Keratinocyte (primary cell): ENCODE data around the gene SHANK1. TPM values are rescaled to one million over a fixed set of nuclear protein-coding genes. Genes with fewer than 3 reads are reported as not detected.

Experiments
- DNase-seq: peaks from one replicate; pipeline ENCODE4 v3.0.0-alpha.2; 2011; ENCODE audit warnings: low read depth, missing footprints, low spot score
- FAIRE-seq: peaks from 2 replicates; lab custom pipeline; 2011; peaks lifted over from hg19 to GRCh38; lab: Jason Lieb, UNC
- H2AFZ ChIP-seq: 2 replicates; pipeline ENCODE4 v1.6.0; 2012; ENCODE audit warnings: low read length, control low read depth, inconsistent platforms; ENCODE audit not compliant: control insufficient read depth
- H3K27ac ChIP-seq: 2 replicates; pipeline ENCODE4 v1.5.1; 2011; ENCODE audit warnings: low read length; ENCODE audit not compliant: control insufficient read depth, insufficient read depth
- H3K27me3 ChIP-seq: 3 replicates; pipeline ENCODE4 v1.6.0; 2011; ENCODE audit warnings: low read length; ENCODE audit not compliant: control insufficient read depth, insufficient read depth; ENCODE audit errors: extremely low read depth
- H3K36me3 ChIP-seq, 2 experiments: 2 replicates in 1 of 2; 3 replicates in 1 of 2; pipeline ENCODE4 v1.5.1; 2011; ENCODE audit warnings: low read length in 2 of 2, mild to moderate bottlenecking in 1 of 2; ENCODE audit not compliant: control insufficient read depth in 2 of 2, insufficient read depth in 2 of 2; ENCODE audit errors: extremely low read depth in 1 of 2
- H3K4me1 ChIP-seq: 3 replicates; pipeline ENCODE4 v1.5.1; 2011; ENCODE audit warnings: low read length; ENCODE audit not compliant: control insufficient read depth, insufficient read depth; ENCODE audit errors: extremely low read depth
- H3K4me2 ChIP-seq: 3 replicates; pipeline ENCODE4 v1.6.0; 2011; ENCODE audit warnings: low read depth, low read length; ENCODE audit not compliant: control insufficient read depth, insufficient read depth; ENCODE audit errors: extremely low read depth
- H3K4me3 ChIP-seq, 3 experiments: fragments of 200-600 bp in 1 of 3; sonication (generic) in 1 of 3; 2 replicates in 2 of 3; 3 replicates in 1 of 3; pipeline ENCODE4 v1.5.1; 2011 to 2016; ENCODE audit warnings: low read length in 3 of 3, mild to moderate bottlenecking in 3 of 3, control low read depth in 2 of 3, inconsistent platforms in 1 of 3, low read depth in 1 of 3, mixed read lengths in 1 of 3, mixed run types in 1 of 3, moderate library complexity in 1 of 3; ENCODE audit not compliant: control insufficient read depth in 2 of 3, insufficient read depth in 2 of 3; ENCODE audit errors: extremely low read depth in 1 of 3
- H3K79me2 ChIP-seq: 2 replicates; pipeline ENCODE4 v1.6.0; 2012; ENCODE audit warnings: low read length; ENCODE audit not compliant: control insufficient read depth, insufficient read depth
- H3K9ac ChIP-seq: 3 replicates; pipeline ENCODE4 v1.6.0; 2011; ENCODE audit warnings: low read length; ENCODE audit not compliant: control insufficient read depth, insufficient read depth; ENCODE audit errors: extremely low read depth
- H3K9me1 ChIP-seq: 3 replicates; pipeline ENCODE4 v1.6.0; 2011; ENCODE audit warnings: low read length; ENCODE audit not compliant: control insufficient read depth, insufficient read depth; ENCODE audit errors: extremely low read depth
- H3K9me3 ChIP-seq: 2 replicates; pipeline ENCODE4 v1.5.1; 2012; ENCODE audit warnings: low read depth, low read length; ENCODE audit not compliant: control insufficient read depth
- H4K20me1 ChIP-seq: 3 replicates; pipeline ENCODE4 v1.6.0; 2011; ENCODE audit warnings: low read length; ENCODE audit not compliant: control insufficient read depth, insufficient read depth; ENCODE audit errors: extremely low read depth
- EZH2 ChIP-seq: IDR thresholded peaks from one replicate; pipeline ENCODE4 v1.6.1; 2012; ENCODE audit warnings: inconsistent platforms, mild to moderate bottlenecking, low read length, moderate library complexity
- dilution Hi-C: fragments of 300-500 bp; cut with MboI; formaldehyde crosslinking; loops from one replicate; pipeline ENCODE4 v1.7.0; 2020; ENCODE audit warnings: low sequenced_read_pairs; ENCODE audit not compliant: extremely low pct_ligation_motif_present
- polyA plus RNA-seq, 5 experiments: library from polyadenylated mRNA; depleted of rRNA in 3 of 5; stranded (reverse) in 3 of 5; stranded (forward) in 1 of 5; unstranded in 1 of 5; fragments of >200 nt; gene quantifications; 1 replicate in 1 of 5; 2 replicates in 3 of 5; 3 replicates in 1 of 5; pipeline versions ENCODE4 v1.2.1 to v1.2.3, GENCODE V29; 2011 to 2012; ENCODE audit warnings: missing spikeins in 2 of 5, low read depth in 1 of 5, low replicate concordance in 1 of 5
- TF ChIP-seq, protein P1 (sequence below), 3 experiments: IDR thresholded peaks in 1 of 3; conservative IDR thresholded peaks in 1 of 3; optimal IDR thresholded peaks in 1 of 3; 2 replicates in 2 of 3; 3 replicates in 1 of 3; pipeline versions ENCODE3 to v1.5.1; 2011; ENCODE audit warnings: low read length in 3 of 3, mild to moderate bottlenecking in 3 of 3, moderate library complexity in 2 of 3, control low read depth in 1 of 3, inconsistent platforms in 1 of 3; ENCODE audit not compliant: insufficient read depth in 2 of 3; ENCODE audit errors: extremely low read depth in 1 of 3

Gene SHANK1
- polyA plus RNA-seq, 1 donor (not counting 4 experiments of a cell fraction or from before 2014, with no cell fraction given) = 0.51 TPM

GRCh38 chr19:50729894-50730293 is 10.3 kb upstream of the SHANK1 start:
- Histone ChIP-seq H3K9ac (no peak overlapping the region), H4K20me1 (no peaks in the 10 kb centered on the region), H3K79me2 (no peaks in the 10 kb centered on the region), H3K27ac (no peak overlapping the region), H3K9me1 (no peaks in the 10 kb centered on the region), H3K4me1 (peaks cover 7% of the 10 kb centered on the region), H3K4me2 (no peak overlapping the region), H3K36me3 (no peaks in the 10 kb centered on the region), H3K4me3 (no peak overlapping the region), H3K27me3 (no peaks in the 10 kb centered on the region), H3K9me3 (no peaks in the 10 kb centered on the region), H2AFZ (no peak overlapping the region)
- FAIRE-seq = no peak
- DNase-seq = no peak
- TF ChIP-seq EZH2 = no peak
- TF ChIP-seq, protein P1, sequence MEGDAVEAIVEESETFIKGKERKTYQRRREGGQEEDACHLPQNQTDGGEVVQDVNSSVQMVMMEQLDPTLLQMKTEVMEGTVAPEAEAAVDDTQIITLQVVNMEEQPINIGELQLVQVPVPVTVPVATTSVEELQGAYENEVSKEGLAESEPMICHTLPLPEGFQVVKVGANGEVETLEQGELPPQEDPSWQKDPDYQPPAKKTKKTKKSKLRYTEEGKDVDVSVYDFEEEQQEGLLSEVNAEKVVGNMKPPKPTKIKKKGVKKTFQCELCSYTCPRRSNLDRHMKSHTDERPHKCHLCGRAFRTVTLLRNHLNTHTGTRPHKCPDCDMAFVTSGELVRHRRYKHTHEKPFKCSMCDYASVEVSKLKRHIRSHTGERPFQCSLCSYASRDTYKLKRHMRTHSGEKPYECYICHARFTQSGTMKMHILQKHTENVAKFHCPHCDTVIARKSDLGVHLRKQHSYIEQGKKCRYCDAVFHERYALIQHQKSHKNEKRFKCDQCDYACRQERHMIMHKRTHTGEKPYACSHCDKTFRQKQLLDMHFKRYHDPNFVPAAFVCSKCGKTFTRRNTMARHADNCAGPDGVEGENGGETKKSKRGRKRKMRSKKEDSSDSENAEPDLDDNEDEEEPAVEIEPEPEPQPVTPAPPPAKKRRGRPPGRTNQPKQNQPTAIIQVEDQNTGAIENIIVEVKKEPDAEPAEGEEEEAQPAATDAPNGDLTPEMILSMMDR (optimal IDR thresholded peaks at IDR 0.05 in 1 of 3, IDR thresholded peaks at IDR 0.05 in 1 of 3, conservative IDR thresholded peaks at IDR 0.05 in 1 of 3; ENCODE audit: extremely low read depth in 1 of 3, insufficient read depth in 2 of 3, low read length in 3 of 3) = no peak
- dilution Hi-C loops = no loop called here

- FAIRE-seq (no peak), DNase-seq (no peak)
- peaks cover 7% of the 10 kb centered on the region for H3K27me3 ChIP-seq
- H3K4me2 ChIP-seq = no peak overlapping the region
- H3K9me3 ChIP-seq = no peaks in the 10 kb centered on the region
- no peak overlapping the region for H3K27ac ChIP-seq
- TF ChIP-seq, protein P1 (optimal IDR thresholded peaks at IDR 0.05 in 1 of 3, IDR thresholded peaks at IDR 0.05 in 1 of 3, conservative IDR thresholded peaks at IDR 0.05 in 1 of 3; ENCODE audit: extremely low read depth in 1 of 3, insufficient read depth in 2 of 3, low read length in 3 of 3) = no peak
- TF ChIP-seq EZH2 = no peak
- H3K4me3 ChIP-seq = no peak overlapping the region
- no peaks in the 10 kb centered on the region for H4K20me1 ChIP-seq
- no peaks in the 10 kb centered on the region for H3K79me2 ChIP-seq
- no peaks in the 10 kb centered on the region for H3K36me3 ChIP-seq
- H2AFZ ChIP-seq = no peak overlapping the region
- H3K4me1 ChIP-seq = peaks cover 7% of the 10 kb centered on the region
- H3K9me1 ChIP-seq = no peaks in the 10 kb centered on the region
- H3K9ac ChIP-seq = no peak overlapping the region
- dilution Hi-C loops = no loop called here
These were observed 8.6 kb upstream of the SHANK1 start for GRCh38 chr19:50728084-50728737.
